HepG2 (cell line): Measurements from ENCODE around the gene CD46.

Source experiments
- HCFC1 ChIP-seq: fragments of 150-350 bp; IDR thresholded peaks from 2 replicates; pipeline ENCODE4 v1.6.1; 2014; ENCODE audit warnings: low read depth, low read length
- HDAC2 ChIP-seq: sonication (generic); formaldehyde crosslinking; IDR thresholded peaks from 2 replicates; pipeline ENCODE4 v1.4.0; 2020; ENCODE audit warnings: missing genetic modification reagents
- NFIC ChIP-seq: IDR thresholded peaks from 2 replicates; pipeline ENCODE4 v1.6.1; 2012; ENCODE audit warnings: mild to moderate bottlenecking, low read length, inconsistent platforms
- PHF8 ChIP-seq: sonication (generic); formaldehyde crosslinking; IDR thresholded peaks from 2 replicates; pipeline ENCODE4 v1.5.0; 2020; ENCODE audit warnings: missing genetic modification reagents
- ZNF121 ChIP-seq: sonication (generic); formaldehyde crosslinking; IDR thresholded peaks from 2 replicates; pipeline ENCODE4 v1.5.0; 2020; ENCODE audit warnings: mild to moderate bottlenecking, missing genetic modification reagents
- TF ChIP-seq, protein P1 (sequence below): sonication (generic); formaldehyde crosslinking; IDR thresholded peaks from 2 replicates; pipeline ENCODE4 v1.5.0; 2020; ENCODE audit warnings: mild to moderate bottlenecking, missing genetic modification reagents, moderate library complexity
- TF ChIP-seq, protein P2 (sequence below): sonication (generic); formaldehyde crosslinking; IDR thresholded peaks from 2 replicates; pipeline ENCODE4 v1.9.0; 2021; ENCODE audit warnings: missing genetic modification reagents, borderline replicate concordance
- TF ChIP-seq, protein P3 (sequence below): sonication (generic); formaldehyde crosslinking; IDR thresholded peaks from 2 replicates; pipeline ENCODE4 v1.4.0; 2020; ENCODE audit warnings: missing genetic modification reagents

DNA sequence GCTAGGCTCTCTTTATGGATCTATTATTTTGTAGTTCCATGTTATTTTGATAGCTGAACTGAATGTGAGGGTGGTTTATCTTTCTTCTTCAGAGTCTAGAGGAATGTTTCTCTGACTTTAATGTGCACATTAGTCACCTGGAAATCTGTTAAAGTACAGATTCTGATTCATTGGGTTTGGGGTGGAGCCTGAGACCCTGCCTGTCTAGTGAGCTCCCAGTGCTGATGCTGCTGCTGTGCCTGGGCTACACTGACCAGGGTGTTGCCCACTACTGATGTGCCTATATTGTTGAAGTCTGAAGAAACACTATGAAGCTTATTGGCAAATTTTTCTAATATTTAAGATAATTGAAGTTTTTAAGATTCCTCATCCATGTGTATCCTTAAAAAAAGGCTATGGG is 35.9 kb downstream of the CD46 start:
- TF ChIP-seq ZNF121 (CRISPR knock-in tag) (no peak), HDAC2 (no peak), HCFC1 (no peak), PHF8 (CRISPR knock-in tag) (no peak), NFIC (no peak)
- TF ChIP-seq, protein P1, sequence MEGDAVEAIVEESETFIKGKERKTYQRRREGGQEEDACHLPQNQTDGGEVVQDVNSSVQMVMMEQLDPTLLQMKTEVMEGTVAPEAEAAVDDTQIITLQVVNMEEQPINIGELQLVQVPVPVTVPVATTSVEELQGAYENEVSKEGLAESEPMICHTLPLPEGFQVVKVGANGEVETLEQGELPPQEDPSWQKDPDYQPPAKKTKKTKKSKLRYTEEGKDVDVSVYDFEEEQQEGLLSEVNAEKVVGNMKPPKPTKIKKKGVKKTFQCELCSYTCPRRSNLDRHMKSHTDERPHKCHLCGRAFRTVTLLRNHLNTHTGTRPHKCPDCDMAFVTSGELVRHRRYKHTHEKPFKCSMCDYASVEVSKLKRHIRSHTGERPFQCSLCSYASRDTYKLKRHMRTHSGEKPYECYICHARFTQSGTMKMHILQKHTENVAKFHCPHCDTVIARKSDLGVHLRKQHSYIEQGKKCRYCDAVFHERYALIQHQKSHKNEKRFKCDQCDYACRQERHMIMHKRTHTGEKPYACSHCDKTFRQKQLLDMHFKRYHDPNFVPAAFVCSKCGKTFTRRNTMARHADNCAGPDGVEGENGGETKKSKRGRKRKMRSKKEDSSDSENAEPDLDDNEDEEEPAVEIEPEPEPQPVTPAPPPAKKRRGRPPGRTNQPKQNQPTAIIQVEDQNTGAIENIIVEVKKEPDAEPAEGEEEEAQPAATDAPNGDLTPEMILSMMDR (CRISPR knock-in tag) = no peak
- TF ChIP-seq, protein P2, sequence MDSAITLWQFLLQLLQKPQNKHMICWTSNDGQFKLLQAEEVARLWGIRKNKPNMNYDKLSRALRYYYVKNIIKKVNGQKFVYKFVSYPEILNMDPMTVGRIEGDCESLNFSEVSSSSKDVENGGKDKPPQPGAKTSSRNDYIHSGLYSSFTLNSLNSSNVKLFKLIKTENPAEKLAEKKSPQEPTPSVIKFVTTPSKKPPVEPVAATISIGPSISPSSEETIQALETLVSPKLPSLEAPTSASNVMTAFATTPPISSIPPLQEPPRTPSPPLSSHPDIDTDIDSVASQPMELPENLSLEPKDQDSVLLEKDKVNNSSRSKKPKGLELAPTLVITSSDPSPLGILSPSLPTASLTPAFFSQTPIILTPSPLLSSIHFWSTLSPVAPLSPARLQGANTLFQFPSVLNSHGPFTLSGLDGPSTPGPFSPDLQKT = no peak
- TF ChIP-seq, protein P3, sequence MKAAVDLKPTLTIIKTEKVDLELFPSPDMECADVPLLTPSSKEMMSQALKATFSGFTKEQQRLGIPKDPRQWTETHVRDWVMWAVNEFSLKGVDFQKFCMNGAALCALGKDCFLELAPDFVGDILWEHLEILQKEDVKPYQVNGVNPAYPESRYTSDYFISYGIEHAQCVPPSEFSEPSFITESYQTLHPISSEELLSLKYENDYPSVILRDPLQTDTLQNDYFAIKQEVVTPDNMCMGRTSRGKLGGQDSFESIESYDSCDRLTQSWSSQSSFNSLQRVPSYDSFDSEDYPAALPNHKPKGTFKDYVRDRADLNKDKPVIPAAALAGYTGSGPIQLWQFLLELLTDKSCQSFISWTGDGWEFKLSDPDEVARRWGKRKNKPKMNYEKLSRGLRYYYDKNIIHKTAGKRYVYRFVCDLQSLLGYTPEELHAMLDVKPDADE (CRISPR knock-in tag) = no peak
